DND-41 (cell line): ENCODE results near the gene OPN1MW.
"Not testable (repeated sequence)": the region's sequence is repeated elsewhere in the genome, so short reads cannot be mapped to it uniquely, and the experiment has no call there.

Experiments used
- EZH2 ChIP-seq: IDR thresholded peaks from 3 replicates; pipeline ENCODE4 v1.6.1; 2012; ENCODE audit warnings: borderline replicate concordance, low read depth, mild to moderate bottlenecking, moderate library complexity, low read length, inconsistent platforms; ENCODE audit not compliant: severe bottlenecking
- TF ChIP-seq, protein P1 (sequence below): IDR thresholded peaks from 2 replicates; pipeline ENCODE4 v1.5.1; 2012; ENCODE audit warnings: borderline replicate concordance, low read length, moderate library complexity, mild to moderate bottlenecking; ENCODE audit not compliant: poor library complexity, severe bottlenecking; ENCODE audit errors: extremely low read depth

DNA sequence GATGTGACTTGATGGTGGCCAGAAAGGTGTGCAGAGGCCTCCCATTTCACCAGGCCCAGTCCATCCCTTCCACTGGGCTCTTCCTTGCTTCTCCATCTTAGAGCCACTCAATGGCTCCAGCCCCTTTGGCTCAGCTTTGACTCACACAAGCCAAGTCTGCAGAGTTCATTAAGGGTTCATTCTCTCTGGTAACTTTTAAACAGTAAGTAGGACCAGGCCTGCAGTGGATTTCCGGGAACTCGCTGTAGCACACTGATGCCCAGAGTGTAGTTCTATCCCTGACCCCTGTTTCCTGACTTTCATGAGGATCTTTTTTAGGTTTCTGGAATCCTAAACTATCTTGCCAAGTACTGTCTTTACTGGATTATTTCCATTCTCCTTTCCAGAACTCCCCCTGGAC is 11.9 kb downstream of the OPN1MW start:
- TF ChIP-seq EZH2 = not testable (repeated sequence)
- TF ChIP-seq, protein P1, sequence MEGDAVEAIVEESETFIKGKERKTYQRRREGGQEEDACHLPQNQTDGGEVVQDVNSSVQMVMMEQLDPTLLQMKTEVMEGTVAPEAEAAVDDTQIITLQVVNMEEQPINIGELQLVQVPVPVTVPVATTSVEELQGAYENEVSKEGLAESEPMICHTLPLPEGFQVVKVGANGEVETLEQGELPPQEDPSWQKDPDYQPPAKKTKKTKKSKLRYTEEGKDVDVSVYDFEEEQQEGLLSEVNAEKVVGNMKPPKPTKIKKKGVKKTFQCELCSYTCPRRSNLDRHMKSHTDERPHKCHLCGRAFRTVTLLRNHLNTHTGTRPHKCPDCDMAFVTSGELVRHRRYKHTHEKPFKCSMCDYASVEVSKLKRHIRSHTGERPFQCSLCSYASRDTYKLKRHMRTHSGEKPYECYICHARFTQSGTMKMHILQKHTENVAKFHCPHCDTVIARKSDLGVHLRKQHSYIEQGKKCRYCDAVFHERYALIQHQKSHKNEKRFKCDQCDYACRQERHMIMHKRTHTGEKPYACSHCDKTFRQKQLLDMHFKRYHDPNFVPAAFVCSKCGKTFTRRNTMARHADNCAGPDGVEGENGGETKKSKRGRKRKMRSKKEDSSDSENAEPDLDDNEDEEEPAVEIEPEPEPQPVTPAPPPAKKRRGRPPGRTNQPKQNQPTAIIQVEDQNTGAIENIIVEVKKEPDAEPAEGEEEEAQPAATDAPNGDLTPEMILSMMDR = not testable (repeated sequence)
